ENCODE results near the gene MEGF6. TPM values are rescaled to one million over a fixed set of nuclear protein-coding genes. Genes with fewer than 3 reads are reported as not detected.

MEGF6 gene
- total RNA-seq, 3 donors from 2014 or later, result 19.3 to 32.1 (median 24.2) TPM

DNA sequence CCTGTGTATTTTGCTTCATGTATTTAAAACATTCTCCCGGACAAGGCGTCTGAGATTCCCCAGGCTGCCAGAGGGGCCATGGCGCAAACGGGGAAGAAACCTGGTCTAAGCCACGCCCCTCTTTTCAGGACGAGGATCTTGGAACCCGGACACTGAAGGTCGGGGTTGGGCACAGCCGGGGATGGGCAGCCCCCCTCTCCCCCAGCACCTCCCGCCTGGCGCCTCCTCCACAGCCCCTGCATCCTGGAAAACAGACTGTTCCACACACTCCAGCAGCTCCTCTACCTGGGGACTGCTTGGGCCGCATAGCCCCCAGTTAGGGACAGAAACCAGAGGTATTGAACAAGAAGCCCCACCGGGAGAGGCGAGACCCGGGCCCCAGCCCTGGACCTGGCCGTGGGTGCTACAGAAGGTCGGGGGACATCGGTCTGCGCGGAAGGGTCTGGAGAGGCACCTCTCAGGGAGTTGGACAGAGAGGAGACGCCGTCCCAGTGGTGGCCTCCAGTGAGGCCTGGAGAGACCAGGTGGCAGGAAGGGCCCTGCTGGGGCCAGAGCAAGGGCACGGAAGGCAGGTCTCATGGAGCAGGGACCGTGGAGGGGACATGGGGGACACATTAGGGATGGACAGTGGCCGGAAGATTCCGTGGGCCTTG, 46.4 kb upstream of the MEGF6 start:
- H3K9me3 ChIP-seq, result no peaks in the 10 kb centered on the region
- TF ChIP-seq, protein P1, sequence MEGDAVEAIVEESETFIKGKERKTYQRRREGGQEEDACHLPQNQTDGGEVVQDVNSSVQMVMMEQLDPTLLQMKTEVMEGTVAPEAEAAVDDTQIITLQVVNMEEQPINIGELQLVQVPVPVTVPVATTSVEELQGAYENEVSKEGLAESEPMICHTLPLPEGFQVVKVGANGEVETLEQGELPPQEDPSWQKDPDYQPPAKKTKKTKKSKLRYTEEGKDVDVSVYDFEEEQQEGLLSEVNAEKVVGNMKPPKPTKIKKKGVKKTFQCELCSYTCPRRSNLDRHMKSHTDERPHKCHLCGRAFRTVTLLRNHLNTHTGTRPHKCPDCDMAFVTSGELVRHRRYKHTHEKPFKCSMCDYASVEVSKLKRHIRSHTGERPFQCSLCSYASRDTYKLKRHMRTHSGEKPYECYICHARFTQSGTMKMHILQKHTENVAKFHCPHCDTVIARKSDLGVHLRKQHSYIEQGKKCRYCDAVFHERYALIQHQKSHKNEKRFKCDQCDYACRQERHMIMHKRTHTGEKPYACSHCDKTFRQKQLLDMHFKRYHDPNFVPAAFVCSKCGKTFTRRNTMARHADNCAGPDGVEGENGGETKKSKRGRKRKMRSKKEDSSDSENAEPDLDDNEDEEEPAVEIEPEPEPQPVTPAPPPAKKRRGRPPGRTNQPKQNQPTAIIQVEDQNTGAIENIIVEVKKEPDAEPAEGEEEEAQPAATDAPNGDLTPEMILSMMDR (IDR thresholded peaks at IDR 0.05), result no peak
- TF ChIP-seq POLR2AphosphoS5 (IDR thresholded peaks at IDR 0.05), result no peak
- TF ChIP-seq POLR2A (IDR thresholded peaks at IDR 0.05), result no peak
- peaks cover 5 to 35% of the 10 kb centered on the region in 2 donors for H3K27me3 ChIP-seq
- intact Hi-C loops (cut with DNase I; ENCODE audit: low total_unique reads), result no loop called here
- no peaks in the 10 kb centered on the region for H3K36me3 ChIP-seq
- H3K27ac ChIP-seq, result no peak overlapping the region
- H3K4me3 ChIP-seq, result no peak overlapping the region
- H3K4me1 ChIP-seq, result no peaks in the 10 kb centered on the region
- DNase-seq (ENCODE audit: low spot score in 2 of 2), result peak in 1 of 2 donors; percentile 49

DNA sequence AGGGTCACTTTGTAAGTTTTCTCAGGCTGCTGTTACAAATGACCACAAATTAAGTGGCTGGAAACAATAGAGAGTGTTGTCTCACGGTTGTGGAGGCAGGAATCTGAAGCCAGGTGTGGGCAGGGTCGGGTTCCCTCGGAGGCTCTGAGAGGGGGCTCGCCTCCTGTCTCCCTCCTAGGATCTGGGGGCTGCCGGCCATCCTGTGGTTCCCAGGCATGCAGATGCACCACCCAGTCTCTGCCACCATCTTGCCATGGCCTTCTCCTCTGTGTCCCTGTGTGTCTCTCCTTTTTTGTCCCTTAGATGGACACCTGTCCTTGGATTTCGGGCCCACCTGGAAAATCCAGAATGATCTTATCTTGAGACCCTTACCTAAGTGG, 45.8 kb upstream of the MEGF6 start:
- H3K27me3 ChIP-seq, result peaks cover 9 to 36% of the 10 kb centered on the region in 2 donors
- intact Hi-C loops (cut with DNase I; ENCODE audit: low total_unique reads), result no loop called here
- DNase-seq (ENCODE audit: low spot score in 2 of 2), result peak in 1 of 2 donors; percentile 40
- H3K4me1 ChIP-seq, result no peaks in the 10 kb centered on the region
- H3K9me3 ChIP-seq, result no peaks in the 10 kb centered on the region
- no peaks in the 10 kb centered on the region for H3K36me3 ChIP-seq
- TF ChIP-seq, protein P1 (IDR thresholded peaks at IDR 0.05), result no peak
- TF ChIP-seq POLR2A (IDR thresholded peaks at IDR 0.05), result no peak
- no peak for TF ChIP-seq POLR2AphosphoS5 (IDR thresholded peaks at IDR 0.05)
- no peak overlapping the region for H3K4me3 ChIP-seq
- no peak overlapping the region for H3K27ac ChIP-seq

DNA sequence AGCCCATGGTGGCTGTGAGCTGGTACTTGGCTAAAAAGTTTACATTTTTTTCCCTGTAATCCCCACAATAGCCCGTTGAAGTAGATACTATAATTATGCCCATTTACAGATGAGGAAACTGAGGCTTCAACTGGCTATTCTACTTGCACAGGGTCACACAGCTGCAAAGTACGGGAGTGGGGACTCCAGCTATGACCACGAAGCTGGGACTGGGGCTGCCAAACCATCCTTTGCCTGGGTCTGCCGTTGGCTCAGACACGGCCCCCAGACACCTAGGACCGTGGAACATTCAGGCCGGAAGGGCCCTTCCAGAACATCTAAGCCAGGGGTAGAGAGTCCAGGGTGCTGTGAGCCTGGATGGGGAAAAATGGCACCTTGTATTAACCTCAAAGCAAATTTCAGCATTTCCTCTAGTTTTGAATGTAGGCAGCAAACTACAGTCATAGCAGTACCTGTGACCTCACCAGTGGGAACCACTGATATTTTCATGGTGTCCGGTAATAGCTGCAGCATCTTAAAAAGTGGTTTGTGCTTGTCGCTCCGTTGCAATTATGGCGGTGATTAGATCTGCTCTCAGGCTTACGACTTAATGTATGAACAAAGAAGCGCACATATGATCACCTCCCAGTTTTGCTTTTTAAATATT, 45.3 kb upstream of the MEGF6 start:
- peaks cover 0 to 4% of the 10 kb centered on the region in 2 donors for H3K4me1 ChIP-seq
- H3K36me3 ChIP-seq, result no peaks in the 10 kb centered on the region
- no peaks in the 10 kb centered on the region for H3K9me3 ChIP-seq
- intact Hi-C loops (cut with DNase I; ENCODE audit: low total_unique reads), result no loop called here
- no peak for TF ChIP-seq POLR2A (IDR thresholded peaks at IDR 0.05)
- TF ChIP-seq, protein P1 (IDR thresholded peaks at IDR 0.05), result no peak
- TF ChIP-seq POLR2AphosphoS5 (IDR thresholded peaks at IDR 0.05), result no peak
- DNase-seq (ENCODE audit: low spot score in 2 of 2), result peak in 1 of 2 donors; percentile 35
- no peak overlapping the region for H3K27ac ChIP-seq
- H3K27me3 ChIP-seq, result peaks cover 13 to 41% of the 10 kb centered on the region in 2 donors
- H3K4me3 ChIP-seq, result no peak overlapping the region

DNA sequence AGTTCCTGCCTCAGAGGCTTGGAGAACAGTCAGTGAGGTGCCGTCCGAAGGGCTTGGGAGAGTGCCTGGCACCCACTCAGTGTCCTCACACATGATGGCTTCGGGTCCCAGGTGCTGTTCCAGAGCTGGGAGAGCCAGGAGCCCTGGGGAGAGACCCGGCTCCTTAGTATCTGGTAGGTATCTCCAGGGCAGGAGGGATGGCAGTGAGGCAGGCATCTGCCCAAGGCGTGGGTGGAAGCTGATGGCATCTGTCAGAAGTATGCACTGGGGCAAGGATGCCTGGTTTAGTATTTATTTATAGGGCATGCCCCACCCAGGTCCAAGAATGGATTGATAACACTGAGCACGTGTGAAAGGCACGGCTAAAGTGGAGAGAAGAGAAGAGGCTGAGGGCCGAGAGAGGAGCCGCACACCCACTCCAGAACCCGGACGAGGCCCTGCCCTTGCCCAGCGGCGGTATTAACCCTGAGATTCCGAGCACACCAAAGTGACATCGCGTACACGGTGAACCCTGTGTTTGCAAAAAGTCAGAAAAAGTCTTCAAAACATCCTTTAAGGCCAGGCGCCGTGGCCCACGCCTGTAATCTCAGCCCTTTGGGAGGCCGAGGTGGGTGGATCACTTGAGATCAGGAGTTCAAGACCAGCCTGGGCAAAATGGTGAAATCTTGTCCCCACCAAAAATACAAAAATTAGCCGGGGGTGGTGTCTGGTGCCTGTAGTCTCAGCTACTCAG, 43.4 kb upstream of the MEGF6 start:
- H3K27me3 ChIP-seq, result peaks cover 22 to 54% of the 10 kb centered on the region in 2 donors
- H3K4me3 ChIP-seq, result no peak overlapping the region
- peak in 1 of 2 donors; percentile 47 for DNase-seq (ENCODE audit: low spot score in 2 of 2)
- intact Hi-C loops (cut with DNase I; ENCODE audit: low total_unique reads), result no loop called here
- no peak overlapping the region for H3K27ac ChIP-seq
- H3K36me3 ChIP-seq, result no peaks in the 10 kb centered on the region
- H3K9me3 ChIP-seq, result no peaks in the 10 kb centered on the region
- TF ChIP-seq POLR2AphosphoS5 (IDR thresholded peaks at IDR 0.05) (no peak), POLR2A (IDR thresholded peaks at IDR 0.05) (no peak)
- TF ChIP-seq, protein P1 (IDR thresholded peaks at IDR 0.05), result no peak
- H3K4me1 ChIP-seq, result peaks cover 0 to 7% of the 10 kb centered on the region in 2 donors

DNA sequence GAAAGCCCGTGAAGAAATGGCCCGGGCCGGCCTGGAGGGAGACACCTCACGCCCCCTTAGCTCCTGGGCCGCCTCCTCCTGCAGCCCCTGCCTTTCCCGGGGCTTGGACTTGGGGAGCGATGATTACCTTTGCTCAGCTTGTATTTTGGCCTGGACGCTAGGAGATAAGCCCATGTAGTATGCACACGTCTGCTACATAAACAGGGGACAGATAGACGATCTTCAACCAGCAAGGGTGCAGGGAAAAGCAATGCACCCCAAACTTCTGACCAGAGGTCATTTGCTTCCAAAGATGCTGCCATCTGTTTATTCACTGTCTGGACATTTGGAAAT, 41.9 kb upstream of the MEGF6 start:
- no peak overlapping the region for H3K27ac ChIP-seq
- peaks cover 6 to 7% of the 10 kb centered on the region in 2 donors for H3K4me1 ChIP-seq
- intact Hi-C loops (cut with DNase I; ENCODE audit: low total_unique reads), result no loop called here
- peak overlapping the region in 1 of 3 donors; percentile 51 for H3K4me3 ChIP-seq
- TF ChIP-seq POLR2AphosphoS5 (IDR thresholded peaks at IDR 0.05) (no peak), POLR2A (IDR thresholded peaks at IDR 0.05) (no peak)
- TF ChIP-seq, protein P1 (IDR thresholded peaks at IDR 0.05), result no peak
- no peaks in the 10 kb centered on the region for H3K9me3 ChIP-seq
- DNase-seq (ENCODE audit: low spot score in 2 of 2), result no peak
- no peaks in the 10 kb centered on the region for H3K36me3 ChIP-seq
- peaks cover 22 to 54% of the 10 kb centered on the region in 2 donors for H3K27me3 ChIP-seq
